Measurements from ENCODE around the gene DEDD2. TPM values are rescaled to one million over a fixed set of nuclear protein-coding genes. Genes with fewer than 3 reads are reported as not detected.

Gene DEDD2
- total and polyA plus RNA-seq, 11 donors: 11.1 to 24.1 (median 17.2) TPM

GRCh38 chr19:42174958-42175734, 42.3 kb downstream of the DEDD2 start:
- 31 to 48% (median 39%) methylated on average over 6 of the region's 6 CpGs for WGBS, 4 donors
- Histone ChIP-seq H3K9me3 (no peaks in the 10 kb centered on the region), H3K27ac (no peak overlapping the region), H3K36me3 (no peaks in the 10 kb centered on the region), H3K27me3 (peaks cover 7 to 56% (median 45%) of the 10 kb centered on the region in 9 donors), H3K4me1 (peaks cover 0 to 18% (median 8%) of the 10 kb centered on the region in 12 donors), H3K4me3 (no peak overlapping the region)
- ATAC-seq: no peak
- TF ChIP-seq POLR2A (IDR thresholded peaks at IDR 0.05): no peak
- TF ChIP-seq, protein P1, sequence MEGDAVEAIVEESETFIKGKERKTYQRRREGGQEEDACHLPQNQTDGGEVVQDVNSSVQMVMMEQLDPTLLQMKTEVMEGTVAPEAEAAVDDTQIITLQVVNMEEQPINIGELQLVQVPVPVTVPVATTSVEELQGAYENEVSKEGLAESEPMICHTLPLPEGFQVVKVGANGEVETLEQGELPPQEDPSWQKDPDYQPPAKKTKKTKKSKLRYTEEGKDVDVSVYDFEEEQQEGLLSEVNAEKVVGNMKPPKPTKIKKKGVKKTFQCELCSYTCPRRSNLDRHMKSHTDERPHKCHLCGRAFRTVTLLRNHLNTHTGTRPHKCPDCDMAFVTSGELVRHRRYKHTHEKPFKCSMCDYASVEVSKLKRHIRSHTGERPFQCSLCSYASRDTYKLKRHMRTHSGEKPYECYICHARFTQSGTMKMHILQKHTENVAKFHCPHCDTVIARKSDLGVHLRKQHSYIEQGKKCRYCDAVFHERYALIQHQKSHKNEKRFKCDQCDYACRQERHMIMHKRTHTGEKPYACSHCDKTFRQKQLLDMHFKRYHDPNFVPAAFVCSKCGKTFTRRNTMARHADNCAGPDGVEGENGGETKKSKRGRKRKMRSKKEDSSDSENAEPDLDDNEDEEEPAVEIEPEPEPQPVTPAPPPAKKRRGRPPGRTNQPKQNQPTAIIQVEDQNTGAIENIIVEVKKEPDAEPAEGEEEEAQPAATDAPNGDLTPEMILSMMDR (IDR thresholded peaks at IDR 0.05): no peak
- intact Hi-C loops (cut with DNase I): no loop called here
- DNase-seq: no peak

DNA sequence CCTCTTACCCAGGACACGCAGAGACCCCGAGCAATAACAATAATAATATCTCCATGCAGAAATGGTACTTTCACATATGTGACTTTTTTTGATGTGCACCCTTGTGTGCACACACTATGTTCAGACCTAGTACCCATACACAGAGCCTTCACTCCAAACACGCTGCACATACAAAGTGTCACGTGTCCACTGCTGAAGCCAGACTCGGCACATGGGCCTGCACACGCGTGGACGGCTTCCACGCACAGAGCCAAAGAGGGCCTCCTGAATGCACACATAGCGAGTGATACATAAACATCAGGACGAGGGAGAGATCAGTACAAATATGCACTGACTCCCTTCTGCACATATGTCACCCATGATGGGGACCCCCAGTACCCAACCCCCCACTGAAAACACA, 43.3 kb downstream of the DEDD2 start:
- TF ChIP-seq, protein P1 (IDR thresholded peaks at IDR 0.05): no peak
- no peak for TF ChIP-seq POLR2A (IDR thresholded peaks at IDR 0.05)
- H3K4me1 ChIP-seq: peaks cover 0 to 18% (median 8%) of the 10 kb centered on the region in 12 donors
- intact Hi-C loops (cut with DNase I): no loop called here
- H3K9me3 ChIP-seq: no peaks in the 10 kb centered on the region
- ATAC-seq (no peak), DNase-seq (no peak)
- H3K27me3 ChIP-seq: peaks cover 0 to 47% (median 36%) of the 10 kb centered on the region in 9 donors
- no peaks in the 10 kb centered on the region for H3K36me3 ChIP-seq
- WGBS, 4 donors: 90 to 93% (median 91%) methylated on average over 11 of the region's 11 CpGs
- H3K4me3 ChIP-seq: no peak overlapping the region
- H3K27ac ChIP-seq: no peak overlapping the region

GRCh38 chr19:42173695-42174094, 43.8 kb downstream of the DEDD2 start:
- intact Hi-C loops (cut with DNase I): no loop called here
- peaks cover 0 to 42% (median 31%) of the 10 kb centered on the region in 9 donors for H3K27me3 ChIP-seq
- no peak overlapping the region for H3K4me3 ChIP-seq
- H3K27ac ChIP-seq: no peak overlapping the region
- H3K4me1 ChIP-seq: peaks cover 0 to 18% (median 8%) of the 10 kb centered on the region in 12 donors
- no peak for TF ChIP-seq POLR2A (IDR thresholded peaks at IDR 0.05)
- TF ChIP-seq, protein P1 (IDR thresholded peaks at IDR 0.05): no peak
- no peak for DNase-seq
- no peaks in the 10 kb centered on the region for H3K9me3 ChIP-seq
- ATAC-seq: no peak
- WGBS, 4 donors: 71 to 80% (median 77%) methylated on average over 5 of the region's 5 CpGs
- no peaks in the 10 kb centered on the region for H3K36me3 ChIP-seq

- Histone ChIP-seq H3K27me3 (peaks cover 0 to 29% (median 17%) of the 10 kb centered on the region in 9 donors), H3K4me3 (no peak overlapping the region), H3K27ac (no peak overlapping the region), H3K9me3 (no peaks in the 10 kb centered on the region), H3K36me3 (no peaks in the 10 kb centered on the region), H3K4me1 (peaks cover 0 to 16% (median 8%) of the 10 kb centered on the region in 12 donors)
- intact Hi-C loops (cut with DNase I): no loop called here
- TF ChIP-seq, protein P1 (IDR thresholded peaks at IDR 0.05): no peak
- no peak for TF ChIP-seq POLR2A (IDR thresholded peaks at IDR 0.05)
- ATAC-seq: no peak
- DNase-seq: no peak
- WGBS, 4 donors: 89 to 93% (median 92%) methylated on average over 7 of the region's 7 CpGs
These were observed 45.2 kb downstream of the DEDD2 start for GRCh38 chr19:42172261-42172660.
